ENCODE results near the gene ALOXE3.
A peak's percentile ranks its signal among the peaks of the same experiment; 100 is the strongest.
"Not testable (repeated sequence)": the region's sequence is repeated elsewhere in the genome, so short reads cannot be mapped to it uniquely, and the experiment has no call there.

ALOXE3 gene

GRCh38 chr17:8100763-8101162, 17.6 kb downstream of the ALOXE3 start:
- no peak for DNase-seq (ENCODE audit: low read depth in 2 of 3, low spot score in 1 of 3)

GRCh38 chr17:8100111-8100510, 18.2 kb downstream of the ALOXE3 start:
- DNase-seq (ENCODE audit: low read depth in 2 of 3, low spot score in 1 of 3): no peak

GRCh38 chr17:8096541-8096940, 21.8 kb downstream of the ALOXE3 start:
- DNase-seq (ENCODE audit: low read depth in 2 of 3, low spot score in 1 of 3): no peak

- no peak for DNase-seq (ENCODE audit: low read depth in 2 of 3, low spot score in 1 of 3)
These were observed 23.0 kb downstream of the ALOXE3 start for GRCh38 chr17:8095361-8095760.

- no peak for DNase-seq (ENCODE audit: low read depth in 2 of 3, low spot score in 1 of 3)
These were observed 27.2 kb downstream of the ALOXE3 start for GRCh38 chr17:8091033-8091687.

- no peak for DNase-seq (ENCODE audit: low read depth in 2 of 3, low spot score in 1 of 3)
These were observed 28.6 kb downstream of the ALOXE3 start for GRCh38 chr17:8089728-8090127.

GRCh38 chr17:8087952-8088230, 30.4 kb downstream of the ALOXE3 start:
- DNase-seq (ENCODE audit: low read depth in 2 of 3, low spot score in 1 of 3): no peak

GRCh38 chr17:8087075-8087951, 31.0 kb downstream of the ALOXE3 start, which contains the start of gene ALOX12B:
ALOX12B (minus strand) TSS chr17:8087716; CDS start chr17:8087442, 274 bp downstream.
- no peak for DNase-seq (ENCODE audit: low read depth in 2 of 3, low spot score in 1 of 3)

- DNase-seq (ENCODE audit: low read depth in 2 of 3, low spot score in 1 of 3): no peak
These were observed 34.1 kb downstream of the ALOXE3 start for GRCh38 chr17:8084250-8084649.

- DNase-seq (ENCODE audit: low read depth in 2 of 3, low spot score in 1 of 3): no peak
These were observed 36.0 kb downstream of the ALOXE3 start for GRCh38 chr17:8082292-8082691.

GRCh38 chr17:8081876-8082275, 36.4 kb downstream of the ALOXE3 start:
- no peak for DNase-seq (ENCODE audit: low read depth in 2 of 3, low spot score in 1 of 3)

GRCh38 chr17:8080799-8081219, 37.5 kb downstream of the ALOXE3 start:
- no peak for DNase-seq (ENCODE audit: low read depth in 2 of 3, low spot score in 1 of 3)

- no peak for DNase-seq (ENCODE audit: low read depth in 2 of 3, low spot score in 1 of 3)
These were observed 38.0 kb downstream of the ALOXE3 start for GRCh38 chr17:8080208-8080798.

- DNase-seq (ENCODE audit: low read depth in 2 of 3, low spot score in 1 of 3): peak; percentile 68 to 79 (median 75)
These were observed 38.8 kb downstream of the ALOXE3 start for GRCh38 chr17:8079291-8080207.

GRCh38 chr17:8077939-8078338, 40.4 kb downstream of the ALOXE3 start:
- DNase-seq (ENCODE audit: low read depth in 2 of 3, low spot score in 1 of 3): not testable (repeated sequence)

GRCh38 chr17:8076502-8077266, 41.6 kb downstream of the ALOXE3 start:
- DNase-seq (ENCODE audit: low read depth in 2 of 3, low spot score in 1 of 3): no peak

GRCh38 chr17:8075574-8076342, 42.6 kb downstream of the ALOXE3 start:
- DNase-seq (ENCODE audit: low read depth in 2 of 3, low spot score in 1 of 3): no peak

- DNase-seq (ENCODE audit: low read depth in 2 of 3, low spot score in 1 of 3): no peak
These were observed 43.2 kb downstream of the ALOXE3 start for GRCh38 chr17:8075081-8075480.

GRCh38 chr17:8074554-8074953, 43.8 kb downstream of the ALOXE3 start:
- no peak for DNase-seq (ENCODE audit: low read depth in 2 of 3, low spot score in 1 of 3)
